HG03280 (cell line): ENCODE results near the gene MT1H.
"Not testable (repeated sequence)": the region's sequence is repeated elsewhere in the genome, so short reads cannot be mapped to it uniquely, and the experiment has no call there.

Experiments
- ATAC-seq: cut with Tn5 transposase; IDR thresholded peaks from one replicate; pipeline ENCODE4 v1.9.1; 2021; ENCODE audit warnings: mild to moderate bottlenecking, moderate library complexity; ENCODE audit not compliant: unreplicated experiment

MT1H gene

DNA sequence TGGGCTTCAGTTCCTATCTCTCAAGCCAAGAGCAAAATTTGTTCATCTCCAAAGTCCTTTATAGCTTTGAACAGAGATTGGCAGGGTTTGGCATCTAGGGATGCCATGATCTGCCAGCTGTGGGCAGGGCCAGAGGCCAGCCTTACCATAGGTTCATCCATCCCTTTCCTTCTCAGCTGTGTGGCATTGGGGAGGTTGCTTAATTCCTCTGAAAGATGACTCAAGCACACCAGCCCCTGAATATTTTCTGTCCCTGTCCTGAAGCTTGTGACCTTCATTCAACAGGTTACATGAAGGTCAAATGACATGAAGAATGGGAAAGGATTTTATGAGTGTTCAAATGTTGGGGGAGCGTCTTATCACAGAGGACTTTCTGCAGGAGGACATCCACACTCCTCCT is 5.1 kb upstream of the MT1H start:
- no peak for ATAC-seq

DNA sequence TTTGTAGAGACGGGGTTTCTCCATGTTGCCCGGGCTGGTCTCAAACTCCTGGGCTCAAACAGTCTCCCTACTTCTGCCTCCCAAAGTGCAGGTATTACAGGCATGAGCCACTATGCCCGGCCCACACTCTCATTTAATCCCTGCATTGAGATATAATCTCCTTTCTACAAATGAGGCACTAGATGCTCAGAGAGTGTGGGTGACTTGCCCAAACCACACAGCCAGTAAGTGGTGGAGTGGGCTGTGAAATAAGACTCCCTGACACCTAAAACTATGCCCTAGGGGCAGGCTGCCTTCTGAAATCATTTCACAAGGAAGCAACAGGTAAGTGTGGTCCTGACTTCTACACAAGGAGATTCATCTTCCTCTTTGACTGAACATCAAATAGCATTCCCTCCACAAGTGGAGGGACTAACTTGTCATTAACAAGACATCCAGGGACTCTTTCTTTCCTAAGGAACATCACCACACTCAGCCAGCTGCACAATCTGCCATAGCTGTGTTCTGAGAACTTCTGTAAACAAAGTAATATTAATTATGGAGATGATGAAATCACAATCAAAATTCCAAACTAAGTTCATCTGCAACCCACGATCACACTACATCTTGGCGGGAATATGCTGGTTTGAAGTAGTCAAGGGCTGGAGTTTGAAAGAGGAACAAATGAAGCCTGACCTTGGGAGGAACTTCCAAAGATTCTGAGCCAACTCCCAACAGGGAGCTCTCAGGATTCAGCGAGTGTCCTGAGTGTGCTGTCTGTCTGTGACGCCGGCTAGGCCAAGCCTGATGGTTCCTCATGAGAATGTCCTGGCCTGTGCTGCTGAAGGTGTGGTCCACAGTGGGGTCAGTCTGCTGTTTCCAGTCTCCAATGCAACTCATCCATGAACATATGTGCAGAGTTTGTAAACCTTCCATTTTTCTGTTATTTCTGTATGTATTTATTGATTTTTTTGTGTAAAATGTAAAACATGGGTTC is 4.0 kb upstream of the MT1H start:
- ATAC-seq: not testable (repeated sequence)

DNA sequence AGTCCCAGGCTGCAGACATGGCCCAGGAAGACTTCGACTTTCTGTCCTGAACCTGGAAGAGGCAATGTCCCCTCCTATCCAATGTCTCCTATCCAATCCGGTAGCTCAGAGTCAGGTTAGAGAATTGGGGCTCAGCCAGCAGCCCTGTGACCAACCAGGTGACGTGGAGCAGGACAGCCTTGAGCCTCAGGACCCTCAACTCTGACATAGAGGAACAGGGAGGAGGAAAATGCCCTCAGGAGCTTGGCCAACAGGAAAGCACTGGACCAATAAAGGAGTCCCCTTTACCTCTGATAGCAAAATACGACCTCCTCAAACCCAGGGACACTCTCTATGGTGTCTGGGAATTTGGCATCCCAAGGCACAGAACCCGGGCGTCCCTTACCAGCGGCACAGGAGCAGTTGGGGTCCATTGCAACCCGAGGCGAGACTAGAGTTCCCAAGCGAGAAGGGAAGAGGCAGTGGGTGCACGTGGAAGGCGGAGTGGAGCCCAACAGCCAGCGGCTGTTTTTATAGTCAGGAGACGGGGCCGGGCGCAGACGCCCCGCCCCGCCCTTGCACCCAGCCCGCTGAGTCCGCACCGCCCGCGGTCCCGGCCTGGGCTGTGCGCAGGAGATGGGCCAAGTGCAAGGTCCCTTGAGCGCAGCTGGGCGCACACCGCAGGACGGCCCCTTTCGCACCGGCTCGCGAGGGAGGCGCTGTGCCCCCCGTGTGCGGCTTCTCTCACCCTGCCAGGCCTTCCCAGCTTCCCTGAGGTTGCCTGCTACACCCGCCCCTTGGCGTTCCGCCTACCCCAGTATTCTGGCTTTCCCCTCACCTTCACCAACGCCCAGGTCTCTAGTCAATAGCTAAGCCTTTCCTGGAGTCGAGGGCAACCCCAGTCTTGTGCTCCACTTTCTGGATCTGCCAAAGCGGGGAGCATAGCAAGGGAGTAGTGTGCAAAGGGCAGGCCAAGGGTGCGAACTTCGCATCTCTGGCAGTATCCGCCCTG is 1.7 kb upstream of the MT1H start, which contains the start of gene MT1G:
MT1G (minus strand) TSS at position 485 of the 991 bp plus-strand sequence; CDS start at position 413, 72 bp downstream.
- no peak for ATAC-seq

DNA sequence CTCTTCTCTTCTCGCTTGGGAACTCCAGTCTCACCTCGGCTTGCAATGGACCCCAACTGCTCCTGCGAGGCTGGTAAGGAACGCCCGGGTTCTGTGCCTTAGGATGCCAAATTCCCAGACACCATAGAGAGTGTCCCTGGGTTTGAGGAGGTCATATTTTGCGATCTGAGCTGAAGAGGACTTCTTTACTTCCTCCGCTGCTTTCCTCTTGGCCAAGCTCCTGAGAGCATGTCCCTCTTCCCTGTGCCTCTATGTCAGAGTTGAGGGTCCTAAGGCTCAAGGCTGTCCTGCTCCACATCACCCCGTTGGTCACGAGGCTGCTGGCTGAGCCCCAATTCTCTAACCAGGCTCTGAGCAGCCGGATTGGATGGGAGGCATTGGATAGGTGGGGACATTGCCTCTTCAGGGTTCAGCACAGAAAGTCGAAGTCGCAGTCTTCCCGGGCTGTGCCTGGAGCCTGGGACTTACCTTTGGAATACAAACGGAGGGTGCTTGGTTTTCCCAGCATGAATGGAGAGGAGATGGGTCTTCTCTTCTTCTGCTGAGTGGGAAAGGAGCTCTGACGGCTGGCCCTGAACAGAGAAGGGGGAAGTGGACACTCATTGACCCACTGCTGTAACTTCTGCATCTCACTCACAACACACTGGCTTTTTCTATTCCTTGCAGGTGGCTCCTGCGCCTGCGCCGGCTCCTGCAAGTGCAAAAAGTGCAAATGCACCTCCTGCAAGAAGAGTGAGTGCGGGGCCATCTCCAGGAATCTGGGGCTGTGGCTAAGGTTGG is 416 bp downstream of the MT1H start:
- ATAC-seq: no peak

DNA sequence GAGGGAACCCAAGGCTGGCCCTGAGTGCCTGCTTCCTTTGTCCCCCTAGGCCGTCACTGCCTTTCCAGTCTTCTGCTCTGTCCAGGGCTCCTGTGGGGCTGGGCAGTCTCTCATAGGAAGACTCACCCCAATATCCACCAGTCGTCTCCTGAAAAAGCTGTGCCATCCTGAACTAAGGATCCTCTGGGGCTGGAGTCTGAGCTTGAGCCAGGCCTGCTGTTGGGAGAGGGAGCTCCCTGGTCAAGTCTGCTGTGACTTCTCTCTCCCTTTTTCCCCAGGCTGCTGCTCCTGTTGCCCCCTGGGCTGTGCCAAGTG is 963 bp downstream of the MT1H start:
- ATAC-seq: no peak

DNA sequence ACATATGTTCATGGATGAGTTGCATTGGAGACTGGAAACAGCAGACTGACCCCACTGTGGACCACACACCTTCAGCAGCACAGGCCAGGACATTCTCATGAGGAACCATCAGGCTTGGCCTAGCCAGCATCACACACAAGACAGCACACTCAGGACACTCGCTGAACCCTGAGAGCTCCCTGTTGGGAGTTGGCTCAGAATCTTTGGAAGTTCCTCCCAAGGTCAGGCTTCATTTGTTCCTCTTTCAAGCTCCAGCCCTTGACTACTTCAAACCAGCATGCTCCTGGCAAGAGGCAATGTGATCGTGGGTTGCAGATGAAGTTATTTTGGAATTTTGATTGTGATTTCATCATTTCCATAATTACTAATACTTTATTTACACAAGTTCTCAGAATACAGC is 2.1 kb downstream of the MT1H start:
- not testable (repeated sequence) for ATAC-seq

DNA sequence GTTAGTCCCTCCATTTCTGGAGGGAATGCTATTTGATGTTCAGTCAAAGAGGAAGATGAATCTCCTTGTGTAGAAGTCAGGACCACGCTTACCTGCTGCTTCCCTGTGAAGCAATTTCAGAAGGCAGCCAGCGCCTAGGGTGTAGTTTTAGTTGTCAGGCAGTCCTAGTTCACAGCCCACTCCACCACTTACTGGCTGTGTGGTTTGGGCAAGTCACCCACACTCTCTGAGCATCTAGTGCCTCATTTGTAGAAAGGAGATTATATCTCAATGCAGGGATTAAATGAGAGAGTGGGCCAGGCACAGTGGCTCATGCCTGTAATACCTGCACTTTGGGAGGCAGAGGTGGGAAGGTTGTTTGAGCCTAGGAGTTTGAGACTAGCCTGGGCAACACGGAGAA is 2.6 kb downstream of the MT1H start:
- ATAC-seq: not testable (repeated sequence)

DNA sequence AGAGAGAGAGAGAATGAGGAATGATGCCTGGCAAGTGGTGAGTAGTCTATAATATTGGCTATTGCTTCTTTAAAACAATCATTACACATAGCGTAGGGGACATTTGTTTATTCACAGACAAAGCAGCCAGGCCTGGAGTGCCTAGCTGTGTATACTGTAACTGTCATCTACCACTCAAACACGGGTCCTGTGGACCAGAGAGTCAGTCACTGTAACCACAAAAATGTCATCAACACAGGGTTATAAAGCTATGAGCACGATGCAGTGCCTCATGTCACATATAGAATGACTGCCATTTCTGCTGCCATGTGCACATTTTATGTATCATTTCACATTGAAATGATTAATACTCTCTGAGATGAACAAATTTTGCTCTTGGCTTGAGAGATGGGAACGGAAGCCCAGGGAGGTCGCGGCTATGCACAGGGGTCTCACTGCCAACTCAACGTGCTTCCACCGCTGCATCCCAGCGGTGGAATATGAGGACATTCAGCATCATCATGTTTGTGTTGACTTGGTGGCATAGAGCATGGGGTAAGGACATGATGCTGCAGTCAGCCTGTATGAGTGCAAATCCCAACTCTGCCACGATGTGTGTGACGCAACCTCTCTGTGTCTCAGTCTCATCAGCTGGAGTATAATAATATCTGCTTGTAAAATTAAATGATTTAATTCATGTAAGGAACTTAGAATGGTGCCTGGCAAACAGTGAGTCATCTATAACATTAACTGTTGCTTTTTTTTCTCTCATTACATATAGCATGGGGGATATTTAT is 3.3 kb downstream of the MT1H start:
- no peak for ATAC-seq

DNA sequence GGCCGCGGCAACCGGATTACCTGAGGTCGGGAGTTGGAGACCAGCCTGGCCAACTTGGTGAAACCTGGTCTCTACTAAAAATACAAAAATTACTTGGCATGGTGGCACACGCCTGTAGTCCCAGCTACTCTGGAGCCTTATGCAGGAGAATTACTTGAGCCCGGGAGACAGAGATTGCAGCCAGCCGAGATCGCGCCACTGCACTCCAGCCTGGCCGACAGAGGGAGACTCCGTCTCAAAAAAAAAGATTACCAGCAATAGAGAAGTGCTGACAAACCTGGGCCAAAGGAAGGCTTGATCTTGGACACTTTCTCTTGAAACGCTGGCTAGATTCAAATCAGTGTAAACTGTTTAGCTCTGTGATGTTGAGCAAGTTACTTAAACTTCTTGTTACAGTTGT is 4.3 kb downstream of the MT1H start:
- no peak for ATAC-seq

DNA sequence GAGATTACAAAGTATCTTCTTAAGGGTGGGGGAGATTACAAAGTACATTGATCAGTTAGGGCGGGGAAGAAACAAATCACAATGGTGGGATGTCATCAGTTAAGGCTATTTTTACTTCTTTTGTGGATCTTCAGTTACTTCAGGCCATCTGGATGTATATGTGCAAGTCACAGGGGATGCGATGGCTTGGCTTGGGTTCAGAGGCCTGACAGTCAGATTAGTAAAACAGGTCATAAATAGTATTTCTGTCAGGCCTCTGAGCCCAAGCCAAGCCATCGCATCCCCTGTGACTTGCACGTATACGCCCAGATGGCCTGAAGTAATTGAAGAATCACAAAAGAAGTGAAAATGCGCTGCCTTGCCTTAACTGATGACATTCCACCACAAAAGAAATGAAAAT is 5.0 kb downstream of the MT1H start:
- ATAC-seq: not testable (repeated sequence)

DNA sequence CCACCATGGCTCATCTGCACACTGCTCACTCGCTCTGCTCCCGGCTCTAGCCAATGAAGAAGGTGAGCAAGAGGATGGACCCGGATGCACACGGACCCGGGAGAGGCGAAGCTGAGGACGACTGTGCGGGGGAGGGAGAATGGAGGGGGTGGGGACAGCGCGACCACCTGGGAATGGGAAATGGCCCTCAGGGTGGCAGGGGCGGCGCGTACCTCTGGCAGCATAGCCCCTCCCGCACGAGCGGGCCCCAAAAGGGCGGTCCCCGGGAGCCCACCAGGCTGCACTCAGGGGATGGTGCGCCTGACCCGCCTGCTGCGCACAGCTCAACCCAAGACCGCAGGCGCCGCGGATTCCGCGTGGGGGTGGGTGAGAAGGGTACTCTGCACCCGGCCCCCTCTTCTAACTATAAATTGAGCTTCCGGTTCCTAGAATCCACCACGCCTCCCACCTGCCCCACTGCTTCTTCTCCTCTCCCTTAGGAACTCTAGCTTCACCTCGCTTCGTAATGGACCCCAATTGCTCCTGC is 6.1 kb downstream of the MT1H start:
- no peak for ATAC-seq

DNA sequence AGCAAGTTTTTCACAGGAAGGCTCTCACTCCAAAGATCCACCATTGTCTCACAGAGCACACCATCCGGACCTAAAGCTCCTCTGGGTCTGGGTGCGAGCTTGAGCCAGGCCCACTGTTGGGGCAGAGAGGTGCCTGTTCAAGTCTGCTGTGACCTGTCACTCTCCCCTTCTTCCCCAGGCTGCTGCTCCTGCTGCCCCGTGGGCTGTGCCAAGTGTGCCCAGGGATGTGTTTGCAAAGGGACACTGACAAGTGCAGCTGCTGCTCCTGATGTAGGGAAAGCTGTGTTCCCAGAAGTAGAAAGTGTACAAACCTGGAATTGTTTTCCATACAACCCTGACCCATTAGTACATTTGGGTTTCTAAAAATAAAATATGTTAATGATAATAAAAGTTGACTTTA is 7.9 kb downstream of the MT1H start:
- ATAC-seq: no peak

DNA sequence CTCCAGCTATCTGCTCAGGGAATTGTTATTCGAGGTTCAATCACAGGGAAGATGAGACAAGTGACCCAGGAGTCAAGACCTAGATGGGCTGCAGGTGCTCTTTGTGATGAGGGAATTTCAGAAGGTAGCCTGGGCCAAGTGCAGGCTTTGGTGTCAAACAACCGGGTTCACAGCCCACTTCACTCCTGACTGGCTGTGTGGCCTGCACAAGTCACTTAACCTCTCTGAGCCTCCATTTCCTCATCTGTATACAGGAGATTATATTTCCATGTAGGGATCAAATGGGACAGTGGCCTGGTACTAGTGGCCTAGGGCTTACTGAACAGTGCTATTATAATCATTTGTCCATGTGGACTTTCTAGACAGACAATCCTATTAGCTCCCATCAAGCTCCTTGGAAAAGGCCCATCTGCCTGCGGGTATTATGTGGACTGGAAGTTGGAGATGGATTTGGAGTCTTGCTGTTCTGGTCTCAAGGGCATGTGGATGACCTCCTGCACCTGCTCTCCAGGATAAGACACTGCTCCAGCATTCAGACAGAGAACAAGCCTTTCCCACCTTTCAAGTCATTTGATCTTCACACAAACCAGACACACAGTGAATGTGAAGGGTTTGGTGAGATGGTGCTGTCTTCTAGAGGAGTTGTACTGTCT is 9.6 kb downstream of the MT1H start:
- no peak for ATAC-seq

DNA sequence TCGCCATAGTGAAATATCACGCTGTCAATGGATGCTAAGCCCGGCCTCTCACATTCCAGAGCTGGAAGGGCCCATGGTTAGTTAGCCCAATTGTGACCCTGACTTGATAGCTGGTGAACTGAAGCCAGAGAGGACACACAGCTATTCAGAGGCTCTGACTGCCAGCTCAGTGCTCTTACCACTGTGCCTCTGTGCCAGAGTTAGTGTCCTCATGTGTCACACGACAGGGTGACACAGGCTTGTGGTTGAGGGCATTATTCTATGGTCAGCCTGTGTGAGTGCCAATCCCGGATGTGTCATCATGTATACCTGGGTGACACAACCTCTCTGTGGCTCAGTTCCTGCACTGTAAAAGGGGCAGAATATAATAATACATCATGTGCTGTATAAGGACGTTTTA is 10.2 kb downstream of the MT1H start:
- ATAC-seq: no peak

DNA sequence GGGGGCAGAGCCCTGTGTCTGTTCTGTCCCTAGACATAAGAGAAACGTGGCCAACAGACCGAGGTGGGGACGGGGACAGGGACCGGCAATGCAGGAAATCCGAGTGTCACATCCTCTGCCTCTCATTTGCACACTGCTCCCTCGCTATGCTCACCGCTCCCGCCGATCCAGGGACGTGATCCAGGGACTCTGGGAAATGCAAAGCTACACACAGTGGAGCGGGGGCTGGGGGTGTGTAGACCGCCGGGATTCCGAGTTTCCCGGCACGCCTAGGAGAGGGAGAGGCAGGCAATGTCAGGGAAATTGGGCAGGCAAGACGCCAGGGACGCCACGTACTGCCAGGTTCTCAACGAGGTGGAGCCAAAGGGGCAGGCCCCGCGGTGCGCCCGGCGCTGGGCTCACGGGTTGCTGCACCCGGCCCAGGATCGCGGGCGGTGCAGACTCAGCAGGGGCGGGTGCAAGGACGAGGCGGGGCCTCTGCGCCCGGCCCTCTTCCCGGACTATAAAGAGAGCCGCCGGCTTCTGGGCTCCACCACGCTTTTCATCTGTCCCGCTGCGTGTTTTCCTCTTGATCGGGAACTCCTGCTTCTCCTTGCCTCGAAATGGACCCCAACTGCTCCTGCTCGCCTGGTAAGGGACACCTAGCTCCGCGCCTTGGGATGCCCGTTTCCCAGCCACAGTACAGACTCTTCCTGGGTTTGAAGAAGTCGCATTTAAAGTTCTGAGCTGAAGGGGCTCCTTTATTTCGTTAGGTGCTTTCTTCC is 12.5 kb downstream of the MT1H start, which contains the start of gene MT1X:
MT1X (plus strand) TSS at position 532 of the 764 bp plus-strand sequence; CDS start at position 603, 71 bp downstream.
- peak; percentile 99 for ATAC-seq

DNA sequence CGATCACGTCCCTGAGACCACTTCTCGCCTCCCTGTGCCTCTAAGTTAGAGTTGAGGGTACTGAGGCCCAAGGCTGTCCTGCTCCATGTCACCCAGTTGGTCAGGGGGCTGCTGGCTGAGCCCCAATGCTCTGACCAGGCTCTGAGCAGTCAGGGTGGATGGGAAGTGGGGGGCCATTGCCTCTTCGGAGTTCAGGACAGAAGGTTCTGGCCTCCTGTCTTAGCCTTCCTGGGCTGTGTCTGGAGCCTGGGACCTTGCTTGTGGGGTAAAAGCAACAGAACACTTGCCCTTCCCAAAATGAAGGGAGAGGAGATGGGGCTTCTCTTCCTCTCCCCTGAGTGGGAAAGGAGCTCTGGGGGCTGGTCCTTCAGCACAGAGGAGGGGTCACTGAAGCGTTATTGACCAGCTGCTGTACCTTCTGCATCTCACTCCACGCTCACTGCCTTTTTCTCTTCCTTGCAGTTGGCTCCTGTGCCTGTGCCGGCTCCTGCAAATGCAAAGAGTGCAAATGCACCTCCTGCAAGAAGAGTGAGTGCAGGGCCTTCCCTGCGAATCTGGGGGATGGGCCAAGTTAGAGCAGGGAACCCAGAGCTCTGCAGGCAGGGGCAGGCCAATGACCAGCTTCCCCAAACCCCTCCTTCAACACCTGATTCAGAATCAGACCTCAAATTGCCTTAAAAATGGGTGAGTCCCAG is 13.2 kb downstream of the MT1H start:
- peak; percentile 6 for ATAC-seq

DNA sequence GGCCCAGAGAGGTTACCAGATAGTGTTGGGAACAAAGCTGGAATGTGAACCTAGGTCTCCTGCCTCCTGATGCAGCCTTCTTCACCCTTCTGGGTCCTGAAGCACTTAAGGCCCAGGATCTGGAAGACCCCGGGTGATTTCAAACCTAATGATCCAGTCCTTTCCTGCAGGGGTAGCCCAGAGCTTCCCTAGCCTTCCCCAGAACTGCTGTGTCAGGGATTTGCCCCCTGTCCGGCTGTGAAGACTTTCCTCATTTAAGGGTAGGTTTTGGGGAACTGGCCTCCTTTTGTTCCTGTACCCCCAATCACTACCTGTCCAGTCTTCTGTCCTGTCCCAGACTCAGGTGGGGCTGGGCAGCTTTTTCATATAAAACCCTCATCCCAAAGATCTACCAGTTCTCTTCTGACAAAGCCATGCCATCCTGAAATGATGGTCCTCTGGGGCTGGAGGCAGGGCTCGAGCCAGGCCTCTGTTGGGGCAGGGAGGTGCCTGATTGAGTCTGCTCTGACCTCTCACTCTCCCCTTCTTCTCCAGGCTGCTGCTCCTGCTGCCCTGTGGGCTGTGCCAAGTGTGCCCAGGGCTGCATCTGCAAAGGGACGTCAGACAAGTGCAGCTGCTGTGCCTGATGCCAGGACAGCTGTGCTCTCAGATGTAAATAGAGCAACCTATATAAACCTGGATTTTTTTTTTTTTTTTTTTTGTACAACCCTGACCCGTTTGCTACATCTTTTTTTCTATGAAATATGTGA is 14.0 kb downstream of the MT1H start:
- no peak for ATAC-seq
